Inferior parietal cortex (tissue), 1 donor: ENCODE results near the gene GRM4.

Source experiments
- DNase-seq: peaks from one replicate; pipeline ENCODE4 v3.0.0-alpha.2; 2016; ENCODE audit errors: extremely low spot score

Gene GRM4

GRCh38 chr6:34064675-34065074, 81.2 kb downstream of the GRM4 start:
- DNase-seq, result no peak

- DNase-seq, result peak; percentile 15
Measured at GRCh38 chr6:34063651-34064050, 82.2 kb downstream of the GRM4 start.

- DNase-seq, result no peak
Measured at GRCh38 chr6:34062815-34063214, 83.1 kb downstream of the GRM4 start.

- no peak for DNase-seq
Measured at GRCh38 chr6:34062156-34062555, 83.7 kb downstream of the GRM4 start.

GRCh38 chr6:34061348-34061747, 84.5 kb downstream of the GRM4 start:
- no peak for DNase-seq

GRCh38 chr6:34059914-34060313, 86.0 kb downstream of the GRM4 start:
- DNase-seq, result no peak

- no peak for DNase-seq
Measured at GRCh38 chr6:34059136-34059731, 86.7 kb downstream of the GRM4 start.

- DNase-seq, result no peak
Measured at GRCh38 chr6:34057790-34058189, 88.1 kb downstream of the GRM4 start.

GRCh38 chr6:34057191-34057590, 88.7 kb downstream of the GRM4 start:
- DNase-seq, result no peak

GRCh38 chr6:34056305-34057108, 89.4 kb downstream of the GRM4 start:
- DNase-seq, result no peak

GRCh38 chr6:34055223-34055933, 90.5 kb downstream of the GRM4 start:
- peak; percentile 41 for DNase-seq

- no peak for DNase-seq
Measured at GRCh38 chr6:34053721-34054120, 92.2 kb downstream of the GRM4 start.

GRCh38 chr6:34052918-34053608, 92.8 kb downstream of the GRM4 start:
- no peak for DNase-seq

GRCh38 chr6:34052071-34052825, 93.6 kb downstream of the GRM4 start:
- DNase-seq, result no peak

GRCh38 chr6:34051331-34051919, 94.5 kb downstream of the GRM4 start:
- no peak for DNase-seq

GRCh38 chr6:34050691-34051090, 95.2 kb downstream of the GRM4 start:
- DNase-seq, result no peak

- DNase-seq, result no peak
Measured at GRCh38 chr6:34049395-34050342, 96.2 kb downstream of the GRM4 start.

GRCh38 chr6:34047913-34048867, 97.7 kb downstream of the GRM4 start:
- DNase-seq, result no peak

GRCh38 chr6:34046617-34047016, 99.3 kb downstream of the GRM4 start:
- no peak for DNase-seq
